ENCODE measurements around the gene SMOC2.

- TF ChIP-seq CTCF (IDR thresholded peaks at IDR 0.05) (no peak), POLR2A (IDR thresholded peaks at IDR 0.05) (no peak)
Measured at GRCh38 chr6:168397012-168397411, 44.0 kb upstream of the SMOC2 start.

All from Peyer's patch (tissue), 4 donors.